Prostate gland (tissue), 2 donors: Measurements from ENCODE around the gene HSPB6. TPM values are rescaled to one million over a fixed set of nuclear protein-coding genes. Genes with fewer than 3 reads are reported as not detected.

Source experiments
- DNase-seq: peaks from one replicate; pipeline ENCODE4 v3.0.0-alpha.2; 2019; ENCODE audit warnings: low spot score
- H3K27ac ChIP-seq, 2 donors: fragments of 200-600 bp; sonication (generic); 2 replicates each; pipeline ENCODE4 v1.5.1; 2017 to 2019
- H3K27me3 ChIP-seq: fragments of 200-600 bp; sonication (generic); replicated peaks from 2 replicates; pipeline ENCODE4 v1.5.1; 2019; ENCODE audit not compliant: insufficient read depth
- H3K36me3 ChIP-seq, 2 donors: fragments of 200-600 bp; sonication (generic); 1 replicate in 1 of 2; 2 replicates in 1 of 2; pipeline versions ENCODE4 v1.5.1 to v1.8.1; 2017 to 2019
- H3K4me1 ChIP-seq: fragments of 200-600 bp; sonication (generic); replicated peaks from 2 replicates; pipeline ENCODE4 v1.5.1; 2019
- H3K4me3 ChIP-seq, 2 donors: fragments of 200-600 bp; sonication (generic); 2 replicates each; pipeline ENCODE4 v1.5.1; 2017 to 2019
- H3K9me3 ChIP-seq: fragments of 200-600 bp; sonication (generic); 2 replicates; pipeline ENCODE4 v1.5.1; 2017
- CTCF ChIP-seq, 4 experiments: fragments of 200-600 bp in 2 of 4; fragments of 450-650 bp in 2 of 4; sonication (generic) in 2 of 4; IDR thresholded peaks; 1 replicate in 3 of 4; 2 replicates in 1 of 4; pipeline ENCODE4 v1.5.1; 2016 to 2019; ENCODE audit warnings: antibody characterized with exemption in 4 of 4, mild to moderate bottlenecking in 2 of 4, moderate library complexity in 2 of 4
- POLR2A ChIP-seq: fragments of 450-650 bp; IDR thresholded peaks from one replicate; pipeline ENCODE4 v1.6.1; 2016; ENCODE audit warnings: antibody characterized with exemption, mild to moderate bottlenecking
- POLR2AphosphoS5 ChIP-seq: sonication (generic); formaldehyde crosslinking; IDR thresholded peaks from one replicate; pipeline ENCODE4 v1.6.1; 2017; ENCODE audit warnings: antibody characterized with exemption
- WGBS: methylation state at CpG from one replicate; pipeline ENCODE4 v1.1.5; 2018; 5-methylcytosine and 5-hydroxymethylcytosine counted together
- intact Hi-C: fragments of 100-400 bp; cut with DNase I; formaldehyde crosslinking; loops from one replicate; pipeline ENCODE4 v1.14.2; 2022
- total RNA-seq, 2 donors: library from RNA; depleted of rRNA; stranded (reverse); fragments of >200 nt; gene quantifications; one replicate each; pipeline ENCODE4 v1.1.0, GENCODE V29; 2016

The HSPB6 gene
- total RNA-seq, 2 donors from 2014 or later: 32.2 to 78.5 TPM

GRCh38 chr19:35744430-35745327 is 12.2 kb downstream of the HSPB6 start:
- H3K9me3 ChIP-seq: no peaks in the 10 kb centered on the region
- intact Hi-C loops: loop anchor here (5.0 to 10.0 kb wide), 2 partner anchors 188 to 470 kb away; partner anchors contain the start of genes ZNF146 and ZNF565
- TF ChIP-seq POLR2A (no peak), CTCF (IDR thresholded peaks at IDR 0.05) (peak in 3 of 4 experiments; percentile 29 to 59 (median 50)), POLR2AphosphoS5 (peak; percentile 33)
- H3K4me1 ChIP-seq: peaks cover 16% of the 10 kb centered on the region
- no peaks in the 10 kb centered on the region for H3K36me3 ChIP-seq
- peak overlapping the region; percentile 99 to 100 for H3K27ac ChIP-seq
- peak; percentile 95 for DNase-seq
- H3K4me3 ChIP-seq: peak overlapping the region; percentile 89 to 94
- WGBS: 7% methylated on average over 41 of the region's 41 CpGs
- no peaks in the 10 kb centered on the region for H3K27me3 ChIP-seq

GRCh38 chr19:35743640-35744429 is 13.0 kb downstream of the HSPB6 start:
- peak overlapping the region in 1 of 2 donors; percentile 94 for H3K4me3 ChIP-seq
- peaks cover under 1 to 3% of the 10 kb centered on the region in 2 donors for H3K36me3 ChIP-seq
- peaks cover 11% of the 10 kb centered on the region for H3K4me1 ChIP-seq
- intact Hi-C loops: loop anchor here (5.0 to 10.0 kb wide), 2 partner anchors 188 to 471 kb away; partner anchors contain the start of genes ZNF146 and ZNF565
- H3K27ac ChIP-seq: peak overlapping the region in 1 of 2 donors; percentile 100
- DNase-seq: no peak
- no peaks in the 10 kb centered on the region for H3K27me3 ChIP-seq
- H3K9me3 ChIP-seq: no peaks in the 10 kb centered on the region
- TF ChIP-seq CTCF (IDR thresholded peaks at IDR 0.05) (no peak), POLR2AphosphoS5 (no peak), POLR2A (no peak)
- WGBS: 91% methylated on average over 19 of the region's 19 CpGs

- Histone ChIP-seq H3K9me3 (no peaks in the 10 kb centered on the region), H3K27me3 (no peaks in the 10 kb centered on the region), H3K27ac (peak within 1 kb of the TSS in 1 of 2 donors; percentile 68), H3K4me1 (peaks cover 11% of the 10 kb centered on the region), H3K36me3 (peaks cover 8 to 16% of the 10 kb centered on the region in 2 donors), H3K4me3 (peak within 1 kb of the TSS; percentile 39 to 54)
- 79% methylated on average over 9 of the region's 9 CpGs for WGBS
- no peak for DNase-seq
- no peak for TF ChIP-seq CTCF (IDR thresholded peaks at IDR 0.05)
- no peak for TF ChIP-seq POLR2AphosphoS5
- TF ChIP-seq POLR2A: no peak
- intact Hi-C loops: loop anchor here (5.0 to 10.0 kb wide), 2 partner anchors 190 to 473 kb away; partner anchors contain the start of genes ZNF146 and ZNF565
Measured at GRCh38 chr19:35742121-35742724, 14.6 kb downstream of the HSPB6 start, which contains the start of gene IGFLR1. TSS of gene IGFLR1 (minus strand) at chr19:35742452. CDS start at chr19:35741180, 1,272 bp downstream.

GRCh38 chr19:35741203-35741515 is 15.7 kb downstream of the HSPB6 start:
- Histone ChIP-seq H3K4me3 (peak overlapping the region; percentile 39 to 54), H3K4me1 (peaks cover 6% of the 10 kb centered on the region)
- intact Hi-C loops: loop anchor here (5.0 to 10.0 kb wide), 2 partner anchors 191 to 474 kb away; partner anchors contain the start of genes ZNF146 and ZNF565

More at GRCh38 chr19:35741203-35741515, 15.7 kb downstream of the HSPB6 start:
- Histone ChIP-seq H3K36me3 (peaks cover 8 to 16% of the 10 kb centered on the region in 2 donors), H3K9me3 (no peaks in the 10 kb centered on the region), H3K27me3 (no peaks in the 10 kb centered on the region), H3K27ac (peak overlapping the region; percentile 68 to 72)
- no peak for TF ChIP-seq CTCF (IDR thresholded peaks at IDR 0.05)
- no peak for TF ChIP-seq POLR2A
- TF ChIP-seq POLR2AphosphoS5: no peak
- DNase-seq: no peak
- 8% methylated on average over 12 of the region's 12 CpGs for WGBS
